HEK293 (cell line): ENCODE results near the gene ZNF605.

Source experiments
- OSR2 ChIP-seq: fragments of 450-650 bp; formaldehyde crosslinking; IDR thresholded peaks from 2 replicates; pipeline ENCODE4 v1.5.1; 2016; ENCODE audit warnings: missing biosample characterization, missing genetic modification characterization
- SCRT2 ChIP-seq: fragments of 450-650 bp; formaldehyde crosslinking; IDR thresholded peaks from 2 replicates; pipeline ENCODE4 v1.5.1; 2016; ENCODE audit warnings: missing biosample characterization, missing genetic modification characterization
- ZBTB17 ChIP-seq: fragments of 450-650 bp; formaldehyde crosslinking; IDR thresholded peaks from 2 replicates; pipeline ENCODE4 v1.5.1; 2016; ENCODE audit warnings: missing biosample characterization, missing genetic modification characterization
- ZBTB21 ChIP-seq: fragments of 450-650 bp; formaldehyde crosslinking; IDR thresholded peaks from 2 replicates; pipeline ENCODE4 v1.5.1; 2017; ENCODE audit warnings: missing biosample characterization, missing genetic modification characterization
- ZBTB7A ChIP-seq: fragments of 450-650 bp; formaldehyde crosslinking; IDR thresholded peaks from 2 replicates; pipeline ENCODE4 v1.5.1; 2016; ENCODE audit warnings: low read depth, missing biosample characterization, missing genetic modification characterization
- ZFP69B ChIP-seq: fragments of 450-650 bp; formaldehyde crosslinking; IDR thresholded peaks from 2 replicates; pipeline ENCODE4 v1.5.1; 2016; ENCODE audit warnings: missing biosample characterization, missing genetic modification characterization
- ZNF114 ChIP-seq: fragments of 450-650 bp; formaldehyde crosslinking; IDR thresholded peaks from 2 replicates; pipeline ENCODE4 v1.5.0; 2017; ENCODE audit warnings: missing biosample characterization, missing genetic modification characterization
- ZNF140 ChIP-seq: fragments of 450-650 bp; formaldehyde crosslinking; IDR thresholded peaks from 2 replicates; pipeline ENCODE4 v1.5.1; 2016; ENCODE audit warnings: missing biosample characterization, missing genetic modification characterization
- ZNF146 ChIP-seq: fragments of 450-650 bp; formaldehyde crosslinking; IDR thresholded peaks from 2 replicates; pipeline ENCODE4 v1.5.1; 2016; ENCODE audit warnings: missing biosample characterization, missing genetic modification characterization
- ZNF274 ChIP-seq, 2 experiments: fragments of 200-500 bp in 1 of 2; fragments of 450-650 bp in 1 of 2; sonication (Bioruptor generic) in 1 of 2; formaldehyde crosslinking in 1 of 2; IDR thresholded peaks; 2 replicates each; pipeline versions ENCODE4 v1.5.1 to v1.6.1; 2014 to 2016; ENCODE audit warnings: borderline replicate concordance in 1 of 2, inconsistent platforms in 1 of 2, low read length in 1 of 2, missing biosample characterization in 1 of 2, missing genetic modification characterization in 1 of 2
- ZNF341 ChIP-seq: fragments of 450-650 bp; formaldehyde crosslinking; IDR thresholded peaks from 2 replicates; pipeline ENCODE4; 2016; ENCODE audit warnings: low read depth, missing biosample characterization, missing genetic modification characterization
- ZNF423 ChIP-seq: fragments of 450-650 bp; formaldehyde crosslinking; IDR thresholded peaks from 2 replicates; pipeline ENCODE4 v1.5.1; 2016; ENCODE audit warnings: missing biosample characterization, missing genetic modification characterization
- ZNF558 ChIP-seq: fragments of 450-650 bp; formaldehyde crosslinking; IDR thresholded peaks from 2 replicates; pipeline ENCODE4 v1.5.1; 2016; ENCODE audit warnings: missing biosample characterization, missing genetic modification characterization
- ZNF610 ChIP-seq: fragments of 450-650 bp; formaldehyde crosslinking; IDR thresholded peaks from 2 replicates; pipeline ENCODE4 v1.5.1; 2016; ENCODE audit warnings: missing biosample characterization, missing genetic modification characterization, borderline replicate concordance
- ZNF776 ChIP-seq: fragments of 450-650 bp; formaldehyde crosslinking; IDR thresholded peaks from 2 replicates; pipeline ENCODE4 v1.5.0; 2017; ENCODE audit warnings: missing biosample characterization, missing genetic modification characterization, borderline replicate concordance
- ZSCAN16 ChIP-seq: fragments of 450-650 bp; formaldehyde crosslinking; IDR thresholded peaks from 2 replicates; pipeline ENCODE4 v1.5.1; 2016; ENCODE audit warnings: missing biosample characterization, missing genetic modification characterization
- ZSCAN30 ChIP-seq: fragments of 450-650 bp; IDR thresholded peaks from 2 replicates; pipeline ENCODE4 v1.5.1; 2018; ENCODE audit warnings: missing biosample characterization, mild to moderate bottlenecking, missing genetic modification characterization, moderate library complexity
- TF ChIP-seq, protein P1 (sequence below): fragments of 450-650 bp; formaldehyde crosslinking; conservative IDR thresholded peaks from 2 replicates; pipeline ENCODE4 v1.5.1; 2016; ENCODE audit warnings: low read depth, missing biosample characterization, missing genetic modification characterization
- TF ChIP-seq, protein P2 (sequence below): fragments of 450-650 bp; formaldehyde crosslinking; IDR thresholded peaks from 2 replicates; pipeline ENCODE4 v1.5.1; 2016; ENCODE audit warnings: missing biosample characterization, missing genetic modification characterization
- TF ChIP-seq, protein P3 (sequence below): fragments of 450-650 bp; formaldehyde crosslinking; IDR thresholded peaks from 2 replicates; pipeline ENCODE4 v1.5.1; 2016; ENCODE audit warnings: missing biosample characterization, missing genetic modification characterization
- TF ChIP-seq, protein P4 (sequence below): fragments of 450-650 bp; formaldehyde crosslinking; IDR thresholded peaks from 2 replicates; pipeline ENCODE4 v1.5.1; 2017; ENCODE audit warnings: missing biosample characterization, mild to moderate bottlenecking, missing genetic modification characterization, moderate library complexity
- TF ChIP-seq, protein P5 (sequence below): fragments of 450-650 bp; formaldehyde crosslinking; IDR thresholded peaks from 2 replicates; pipeline ENCODE4 v1.5.1; 2016; ENCODE audit warnings: missing biosample characterization, missing genetic modification characterization
- TF ChIP-seq, protein P6 (sequence below): fragments of 450-650 bp; IDR thresholded peaks from 2 replicates; pipeline ENCODE4 v1.5.1; 2018; ENCODE audit warnings: missing biosample characterization, missing genetic modification characterization

The ZNF605 gene

DNA sequence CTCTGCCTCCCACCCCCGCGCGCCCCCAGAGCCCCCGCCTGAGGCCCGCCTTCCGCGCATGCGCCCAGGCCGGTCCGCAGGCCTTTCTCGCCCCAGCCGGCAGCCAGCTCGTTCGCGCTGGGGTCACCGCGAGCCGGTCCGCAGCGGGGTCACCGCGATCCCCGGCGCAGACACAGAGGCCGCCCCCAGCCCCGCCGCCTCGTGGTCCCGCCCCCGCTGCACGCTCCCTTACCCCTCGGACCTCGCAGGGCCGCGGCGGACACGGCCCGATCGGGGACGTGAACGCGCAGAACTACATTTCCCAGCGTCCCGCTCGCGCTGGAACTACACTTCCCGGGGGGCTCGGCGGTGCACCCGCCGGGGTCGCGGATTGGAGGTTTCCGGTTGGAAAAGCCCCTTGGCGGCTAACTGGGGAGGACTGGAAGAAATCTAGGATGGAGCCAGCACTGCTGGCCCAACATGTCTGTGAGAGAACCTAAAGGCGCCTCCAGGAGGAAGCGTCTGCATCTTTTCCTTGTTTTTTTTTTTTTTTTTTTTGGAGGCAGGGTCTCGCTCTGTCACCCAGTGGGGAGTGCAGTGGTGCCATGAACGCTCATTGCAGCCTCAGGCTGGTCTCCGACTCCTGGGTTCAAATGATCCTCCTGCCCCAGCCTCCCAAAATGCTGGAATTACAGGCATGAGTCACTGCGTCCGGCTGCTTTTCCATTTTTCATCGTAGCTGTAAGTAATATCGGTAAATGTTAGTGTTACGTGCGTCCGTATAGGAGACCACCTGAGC lies at the start of gene ZNF605 (continued):
- TF ChIP-seq ZNF146 (tag by site-specific recombination) (no peak), ZNF423 (tag by site-specific recombination) (no peak), ZNF140 (no peak), OSR2 (tag by site-specific recombination) (peak; percentile 15; the same call in 1 of the 2 replicates), ZNF776 (no peak), ZSCAN16 (tag by site-specific recombination) (no peak), SCRT2 (tag by site-specific recombination) (no peak), ZNF274 (IDR thresholded peaks at IDR 0.05; ENCODE audit: low read length) (no peak), ZNF274 (tag by site-specific recombination; IDR thresholded peaks at IDR 0.05; ENCODE audit: borderline replicate concordance) (no peak), ZNF558 (tag by site-specific recombination) (no peak), ZBTB7A (tag by site-specific recombination) (peak; percentile 74), ZNF341 (tag by site-specific recombination) (peak; percentile 74; the same call in 1 of the 2 replicates), ZNF114 (tag by site-specific recombination) (no peak), ZSCAN30 (tag by site-specific recombination) (peak; percentile 66; the same call in 1 of the 2 replicates), ZNF610 (tag by site-specific recombination) (no peak), ZFP69B (tag by site-specific recombination) (no peak), ZBTB17 (tag by site-specific recombination) (peak; percentile 54), ZBTB21 (no peak)
- TF ChIP-seq, protein P1, sequence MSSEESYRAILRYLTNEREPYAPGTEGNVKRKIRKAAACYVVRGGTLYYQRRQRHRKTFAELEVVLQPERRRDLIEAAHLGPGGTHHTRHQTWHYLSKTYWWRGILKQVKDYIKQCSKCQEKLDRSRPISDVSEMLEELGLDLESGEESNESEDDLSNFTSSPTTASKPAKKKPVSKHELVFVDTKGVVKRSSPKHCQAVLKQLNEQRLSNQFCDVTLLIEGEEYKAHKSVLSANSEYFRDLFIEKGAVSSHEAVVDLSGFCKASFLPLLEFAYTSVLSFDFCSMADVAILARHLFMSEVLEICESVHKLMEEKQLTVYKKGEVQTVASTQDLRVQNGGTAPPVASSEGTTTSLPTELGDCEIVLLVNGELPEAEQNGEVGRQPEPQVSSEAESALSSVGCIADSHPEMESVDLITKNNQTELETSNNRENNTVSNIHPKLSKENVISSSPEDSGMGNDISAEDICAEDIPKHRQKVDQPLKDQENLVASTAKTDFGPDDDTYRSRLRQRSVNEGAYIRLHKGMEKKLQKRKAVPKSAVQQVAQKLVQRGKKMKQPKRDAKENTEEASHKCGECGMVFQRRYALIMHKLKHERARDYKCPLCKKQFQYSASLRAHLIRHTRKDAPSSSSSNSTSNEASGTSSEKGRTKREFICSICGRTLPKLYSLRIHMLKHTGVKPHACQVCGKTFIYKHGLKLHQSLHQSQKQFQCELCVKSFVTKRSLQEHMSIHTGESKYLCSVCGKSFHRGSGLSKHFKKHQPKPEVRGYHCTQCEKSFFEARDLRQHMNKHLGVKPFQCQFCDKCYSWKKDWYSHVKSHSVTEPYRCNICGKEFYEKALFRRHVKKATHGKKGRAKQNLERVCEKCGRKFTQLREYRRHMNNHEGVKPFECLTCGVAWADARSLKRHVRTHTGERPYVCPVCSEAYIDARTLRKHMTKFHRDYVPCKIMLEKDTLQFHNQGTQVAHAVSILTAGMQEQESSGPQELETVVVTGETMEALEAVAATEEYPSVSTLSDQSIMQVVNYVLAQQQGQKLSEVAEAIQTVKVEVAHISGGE (tag by site-specific recombination): peak; percentile 91
- TF ChIP-seq, protein P2, sequence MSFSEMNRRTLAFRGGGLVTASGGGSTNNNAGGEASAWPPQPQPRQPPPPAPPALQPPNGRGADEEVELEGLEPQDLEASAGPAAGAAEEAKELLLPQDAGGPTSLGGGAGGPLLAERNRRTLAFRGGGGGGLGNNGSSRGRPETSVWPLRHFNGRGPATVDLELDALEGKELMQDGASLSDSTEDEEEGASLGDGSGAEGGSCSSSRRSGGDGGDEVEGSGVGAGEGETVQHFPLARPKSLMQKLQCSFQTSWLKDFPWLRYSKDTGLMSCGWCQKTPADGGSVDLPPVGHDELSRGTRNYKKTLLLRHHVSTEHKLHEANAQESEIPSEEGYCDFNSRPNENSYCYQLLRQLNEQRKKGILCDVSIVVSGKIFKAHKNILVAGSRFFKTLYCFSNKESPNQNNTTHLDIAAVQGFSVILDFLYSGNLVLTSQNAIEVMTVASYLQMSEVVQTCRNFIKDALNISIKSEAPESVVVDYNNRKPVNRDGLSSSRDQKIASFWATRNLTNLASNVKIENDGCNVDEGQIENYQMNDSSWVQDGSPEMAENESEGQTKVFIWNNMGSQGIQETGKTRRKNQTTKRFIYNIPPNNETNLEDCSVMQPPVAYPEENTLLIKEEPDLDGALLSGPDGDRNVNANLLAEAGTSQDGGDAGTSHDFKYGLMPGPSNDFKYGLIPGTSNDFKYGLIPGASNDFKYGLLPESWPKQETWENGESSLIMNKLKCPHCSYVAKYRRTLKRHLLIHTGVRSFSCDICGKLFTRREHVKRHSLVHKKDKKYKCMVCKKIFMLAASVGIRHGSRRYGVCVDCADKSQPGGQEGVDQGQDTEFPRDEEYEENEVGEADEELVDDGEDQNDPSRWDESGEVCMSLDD: peak; percentile 49
- TF ChIP-seq, protein P3, sequence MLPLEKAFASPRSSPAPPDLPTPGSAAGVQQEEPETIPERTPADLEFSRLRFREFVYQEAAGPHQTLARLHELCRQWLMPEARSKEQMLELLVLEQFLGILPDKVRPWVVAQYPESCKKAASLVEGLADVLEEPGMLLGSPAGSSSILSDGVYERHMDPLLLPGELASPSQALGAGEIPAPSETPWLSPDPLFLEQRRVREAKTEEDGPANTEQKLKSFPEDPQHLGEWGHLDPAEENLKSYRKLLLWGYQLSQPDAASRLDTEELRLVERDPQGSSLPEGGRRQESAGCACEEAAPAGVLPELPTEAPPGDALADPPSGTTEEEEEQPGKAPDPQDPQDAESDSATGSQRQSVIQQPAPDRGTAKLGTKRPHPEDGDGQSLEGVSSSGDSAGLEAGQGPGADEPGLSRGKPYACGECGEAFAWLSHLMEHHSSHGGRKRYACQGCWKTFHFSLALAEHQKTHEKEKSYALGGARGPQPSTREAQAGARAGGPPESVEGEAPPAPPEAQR (tag by site-specific recombination): no peak
- TF ChIP-seq, protein P4, sequence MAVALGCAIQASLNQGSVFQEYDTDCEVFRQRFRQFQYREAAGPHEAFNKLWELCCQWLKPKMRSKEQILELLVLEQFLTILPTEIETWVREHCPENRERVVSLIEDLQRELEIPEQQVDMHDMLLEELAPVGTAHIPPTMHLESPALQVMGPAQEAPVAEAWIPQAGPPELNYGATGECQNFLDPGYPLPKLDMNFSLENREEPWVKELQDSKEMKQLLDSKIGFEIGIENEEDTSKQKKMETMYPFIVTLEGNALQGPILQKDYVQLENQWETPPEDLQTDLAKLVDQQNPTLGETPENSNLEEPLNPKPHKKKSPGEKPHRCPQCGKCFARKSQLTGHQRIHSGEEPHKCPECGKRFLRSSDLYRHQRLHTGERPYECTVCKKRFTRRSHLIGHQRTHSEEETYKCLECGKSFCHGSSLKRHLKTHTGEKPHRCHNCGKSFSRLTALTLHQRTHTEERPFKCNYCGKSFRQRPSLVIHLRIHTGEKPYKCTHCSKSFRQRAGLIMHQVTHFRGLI: no peak
- TF ChIP-seq, protein P5, sequence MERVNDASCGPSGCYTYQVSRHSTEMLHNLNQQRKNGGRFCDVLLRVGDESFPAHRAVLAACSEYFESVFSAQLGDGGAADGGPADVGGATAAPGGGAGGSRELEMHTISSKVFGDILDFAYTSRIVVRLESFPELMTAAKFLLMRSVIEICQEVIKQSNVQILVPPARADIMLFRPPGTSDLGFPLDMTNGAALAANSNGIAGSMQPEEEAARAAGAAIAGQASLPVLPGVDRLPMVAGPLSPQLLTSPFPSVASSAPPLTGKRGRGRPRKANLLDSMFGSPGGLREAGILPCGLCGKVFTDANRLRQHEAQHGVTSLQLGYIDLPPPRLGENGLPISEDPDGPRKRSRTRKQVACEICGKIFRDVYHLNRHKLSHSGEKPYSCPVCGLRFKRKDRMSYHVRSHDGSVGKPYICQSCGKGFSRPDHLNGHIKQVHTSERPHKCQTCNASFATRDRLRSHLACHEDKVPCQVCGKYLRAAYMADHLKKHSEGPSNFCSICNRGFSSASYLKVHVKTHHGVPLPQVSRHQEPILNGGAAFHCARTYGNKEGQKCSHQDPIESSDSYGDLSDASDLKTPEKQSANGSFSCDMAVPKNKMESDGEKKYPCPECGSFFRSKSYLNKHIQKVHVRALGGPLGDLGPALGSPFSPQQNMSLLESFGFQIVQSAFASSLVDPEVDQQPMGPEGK (tag by site-specific recombination): peak; percentile 36
- TF ChIP-seq, protein P6, sequence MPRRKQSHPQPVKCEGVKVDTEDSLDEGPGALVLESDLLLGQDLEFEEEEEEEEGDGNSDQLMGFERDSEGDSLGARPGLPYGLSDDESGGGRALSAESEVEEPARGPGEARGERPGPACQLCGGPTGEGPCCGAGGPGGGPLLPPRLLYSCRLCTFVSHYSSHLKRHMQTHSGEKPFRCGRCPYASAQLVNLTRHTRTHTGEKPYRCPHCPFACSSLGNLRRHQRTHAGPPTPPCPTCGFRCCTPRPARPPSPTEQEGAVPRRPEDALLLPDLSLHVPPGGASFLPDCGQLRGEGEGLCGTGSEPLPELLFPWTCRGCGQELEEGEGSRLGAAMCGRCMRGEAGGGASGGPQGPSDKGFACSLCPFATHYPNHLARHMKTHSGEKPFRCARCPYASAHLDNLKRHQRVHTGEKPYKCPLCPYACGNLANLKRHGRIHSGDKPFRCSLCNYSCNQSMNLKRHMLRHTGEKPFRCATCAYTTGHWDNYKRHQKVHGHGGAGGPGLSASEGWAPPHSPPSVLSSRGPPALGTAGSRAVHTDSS (tag by site-specific recombination): no peak
